DND-41 (cell line): ENCODE data around the gene MED12L.

Experiments
- ATAC-seq: fragments of 200-7000 bp; cut with Tn5 transposase; 3 replicates; pipeline ENCODE4 v1.9.1; 2021; ENCODE audit warnings: low read depth; ENCODE audit not compliant: insufficient read depth
- DNase-seq: peaks from one replicate; pipeline ENCODE4 v3.0.0-alpha.2; 2020
- H2AFZ ChIP-seq: 2 replicates; pipeline ENCODE4 v1.6.0; 2012; ENCODE audit warnings: low read depth, low read length
- H3K27ac ChIP-seq: 2 replicates; pipeline ENCODE4 v1.5.1; 2012; ENCODE audit warnings: low read length, inconsistent platforms
- H3K27me3 ChIP-seq: fragments of 200-600 bp; sonication (generic); 2 replicates; pipeline ENCODE4 v1.6.0; 2012; ENCODE audit warnings: low read length, mild to moderate bottlenecking, inconsistent platforms; ENCODE audit not compliant: insufficient read depth, poor library complexity
- H3K36me3 ChIP-seq: 2 replicates; pipeline ENCODE4 v1.5.1; 2012; ENCODE audit warnings: low read length, inconsistent platforms; ENCODE audit not compliant: insufficient read depth
- H3K4me1 ChIP-seq: 2 replicates; pipeline ENCODE4 v1.5.1; 2012; ENCODE audit warnings: mild to moderate bottlenecking, low read length; ENCODE audit not compliant: insufficient read depth
- H3K4me2 ChIP-seq: 2 replicates; pipeline ENCODE4 v1.6.0; 2012; ENCODE audit warnings: mild to moderate bottlenecking, moderate library complexity, low read length, inconsistent platforms; ENCODE audit not compliant: insufficient read depth
- H3K4me3 ChIP-seq, 2 experiments: fragments of 200-600 bp in 1 of 2; shearing (Covaris generic) in 1 of 2; 2 replicates each; pipeline ENCODE4 v1.5.1; 2012 to 2016; ENCODE audit warnings: inconsistent platforms in 2 of 2, low read length in 2 of 2, mild to moderate bottlenecking in 2 of 2, low read depth in 1 of 2, moderate library complexity in 1 of 2
- H3K79me2 ChIP-seq: 2 replicates; pipeline ENCODE4 v1.6.0; 2012; ENCODE audit warnings: low read length, inconsistent platforms; ENCODE audit not compliant: insufficient read depth
- H3K9ac ChIP-seq: 2 replicates; pipeline ENCODE4 v1.6.0; 2012; ENCODE audit warnings: low read depth, mild to moderate bottlenecking, inconsistent platforms, low read length, moderate library complexity
- H3K9me3 ChIP-seq: 2 replicates; pipeline ENCODE4 v1.5.1; 2012; ENCODE audit warnings: low read length, moderate library complexity, mild to moderate bottlenecking, inconsistent platforms; ENCODE audit not compliant: insufficient read depth, severe bottlenecking
- H4K20me1 ChIP-seq: 2 replicates; pipeline ENCODE4 v1.6.0; 2012; ENCODE audit warnings: low read length; ENCODE audit not compliant: insufficient read depth
- CTCF ChIP-seq: IDR thresholded peaks from 2 replicates; pipeline ENCODE4 v1.5.1; 2012; ENCODE audit warnings: borderline replicate concordance, low read length, moderate library complexity, mild to moderate bottlenecking; ENCODE audit not compliant: poor library complexity, severe bottlenecking; ENCODE audit errors: extremely low read depth
- EZH2 ChIP-seq: IDR thresholded peaks from 3 replicates; pipeline ENCODE4 v1.6.1; 2012; ENCODE audit warnings: borderline replicate concordance, low read depth, mild to moderate bottlenecking, moderate library complexity, low read length, inconsistent platforms; ENCODE audit not compliant: severe bottlenecking

Gene MED12L

GRCh38 chr3:151047636-151048035 is 37.8 kb upstream of the MED12L start:
- no peak for DNase-seq

DNA sequence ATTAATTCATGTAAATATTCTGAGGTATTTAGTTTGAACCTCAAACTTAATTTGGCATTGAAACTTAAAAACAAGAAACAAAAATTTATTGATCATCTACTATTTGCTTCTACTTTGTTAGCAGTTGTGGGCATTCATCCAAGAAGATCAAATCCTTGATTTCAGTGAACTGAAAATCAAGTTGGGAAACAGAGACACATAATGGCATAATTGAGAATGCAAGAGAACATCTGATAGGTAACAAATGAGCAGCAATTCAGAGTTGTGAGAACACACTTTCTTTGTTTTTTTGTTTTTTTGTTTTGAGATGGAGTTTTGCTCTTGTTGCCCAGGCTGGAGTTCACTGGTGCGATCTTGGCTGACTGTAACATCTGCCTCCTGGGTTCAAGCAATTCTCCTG is 33.9 kb upstream of the MED12L start:
- Histone ChIP-seq H3K36me3 (no peaks in the 10 kb centered on the region), H3K79me2 (no peaks in the 10 kb centered on the region), H3K4me3 (no peak overlapping the region), H3K9ac (no peak overlapping the region), H3K4me2 (no peak overlapping the region), H3K4me1 (no peaks in the 10 kb centered on the region), H3K27me3 (peaks cover 16% of the 10 kb centered on the region), H3K9me3 (no peaks in the 10 kb centered on the region), H4K20me1 (no peaks in the 10 kb centered on the region), H2AFZ (no peak overlapping the region), H3K27ac (no peak overlapping the region)
- ATAC-seq (no peak), DNase-seq (no peak)
- TF ChIP-seq EZH2: no peak
- no peak for TF ChIP-seq CTCF

More at GRCh38 chr3:151047636-151048035, 37.8 kb upstream of the MED12L start:
- ATAC-seq: no peak
- Histone ChIP-seq H3K79me2 (no peaks in the 10 kb centered on the region), H4K20me1 (no peaks in the 10 kb centered on the region), H3K9ac (no peak overlapping the region), H3K9me3 (no peaks in the 10 kb centered on the region), H3K4me1 (no peaks in the 10 kb centered on the region), H3K27ac (no peak overlapping the region), H3K4me2 (no peak overlapping the region), H3K27me3 (peaks cover 8% of the 10 kb centered on the region), H2AFZ (no peak overlapping the region), H3K4me3 (no peak overlapping the region), H3K36me3 (no peaks in the 10 kb centered on the region)
- no peak for TF ChIP-seq EZH2
- TF ChIP-seq CTCF: no peak

GRCh38 chr3:151052346-151052745 is 33.1 kb upstream of the MED12L start:
- no peak overlapping the region for H3K9ac ChIP-seq
- no peaks in the 10 kb centered on the region for H3K9me3 ChIP-seq
- ATAC-seq (no peak), DNase-seq (no peak)
- no peaks in the 10 kb centered on the region for H3K36me3 ChIP-seq
- TF ChIP-seq EZH2 (no peak), CTCF (no peak)
- H3K4me2 ChIP-seq: no peak overlapping the region
- no peak overlapping the region for H3K27ac ChIP-seq
- no peak overlapping the region for H3K4me3 ChIP-seq
- no peaks in the 10 kb centered on the region for H3K79me2 ChIP-seq
- no peaks in the 10 kb centered on the region for H3K4me1 ChIP-seq
- H2AFZ ChIP-seq: no peak overlapping the region
- H4K20me1 ChIP-seq: no peaks in the 10 kb centered on the region
- peaks cover 15% of the 10 kb centered on the region for H3K27me3 ChIP-seq

DNA sequence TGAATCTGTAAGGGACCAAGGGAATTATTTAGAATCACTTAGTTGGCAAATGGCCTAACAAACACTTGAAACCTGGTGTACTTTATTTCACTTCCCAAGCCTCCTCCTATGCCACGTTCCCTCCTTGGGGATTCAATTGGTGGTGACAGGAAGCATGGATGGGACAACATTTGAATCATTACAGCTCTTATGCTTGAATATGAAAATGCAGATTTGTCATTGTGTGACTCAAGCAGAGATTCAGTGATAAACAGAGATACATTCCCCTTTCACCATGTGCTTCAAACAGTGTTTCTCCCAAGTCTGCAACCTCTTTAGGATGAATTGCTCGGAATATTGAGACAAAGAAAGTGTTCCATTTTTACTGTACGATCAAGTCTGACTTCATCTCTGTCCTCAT is 32.7 kb upstream of the MED12L start:
- ATAC-seq: no peak

More for the DNA sequence above, 32.7 kb upstream of the MED12L start:
- no peaks in the 10 kb centered on the region for H3K9me3 ChIP-seq
- no peaks in the 10 kb centered on the region for H3K4me1 ChIP-seq
- H3K4me3 ChIP-seq: no peak overlapping the region
- no peaks in the 10 kb centered on the region for H4K20me1 ChIP-seq
- H3K36me3 ChIP-seq: no peaks in the 10 kb centered on the region
- H3K79me2 ChIP-seq: no peaks in the 10 kb centered on the region
- no peak overlapping the region for H2AFZ ChIP-seq
- TF ChIP-seq CTCF: no peak
- no peak for TF ChIP-seq EZH2
- DNase-seq: no peak
- H3K27ac ChIP-seq: no peak overlapping the region
- no peak overlapping the region for H3K9ac ChIP-seq
- H3K4me2 ChIP-seq: no peak overlapping the region
- H3K27me3 ChIP-seq: peaks cover 15% of the 10 kb centered on the region
